ENCODE data around the gene CCK.
A peak's percentile ranks its signal among the peaks of the same experiment; 100 is the strongest.
"Not testable (repeated sequence)": the region's sequence is repeated elsewhere in the genome, so short reads cannot be mapped to it uniquely, and the experiment has no call there.

The CCK gene, protein sequence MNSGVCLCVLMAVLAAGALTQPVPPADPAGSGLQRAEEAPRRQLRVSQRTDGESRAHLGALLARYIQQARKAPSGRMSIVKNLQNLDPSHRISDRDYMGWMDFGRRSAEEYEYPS

DNA sequence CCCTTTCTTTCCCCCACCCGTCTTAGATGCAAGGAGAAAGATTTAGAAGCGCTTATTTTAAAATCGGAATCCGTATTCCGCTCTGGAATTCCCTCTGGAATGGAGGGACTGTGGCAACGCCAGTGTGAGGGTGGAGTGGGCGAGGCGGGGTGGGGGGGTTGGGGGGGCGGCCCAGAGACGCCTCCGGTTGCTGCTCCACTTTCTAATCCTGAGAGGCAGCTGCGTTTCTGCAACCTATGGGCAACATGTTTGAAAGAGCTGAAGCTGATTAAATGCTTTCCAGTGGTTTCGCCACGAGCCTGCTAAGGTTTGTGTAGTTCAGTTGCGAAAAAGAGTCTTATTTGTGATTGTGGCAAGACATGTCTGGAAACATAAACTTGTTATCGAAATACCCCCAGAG, at the start of gene CCK:
CCK (minus strand) TSS at position 101 of the 400 bp plus-strand sequence. CDS start 2,555 bp downstream, outside the sequence.
- no peak for DNase-seq

GRCh38 chr3:42314411-42314810, 48.4 kb upstream of the CCK start:
- DNase-seq, result no peak

DNA sequence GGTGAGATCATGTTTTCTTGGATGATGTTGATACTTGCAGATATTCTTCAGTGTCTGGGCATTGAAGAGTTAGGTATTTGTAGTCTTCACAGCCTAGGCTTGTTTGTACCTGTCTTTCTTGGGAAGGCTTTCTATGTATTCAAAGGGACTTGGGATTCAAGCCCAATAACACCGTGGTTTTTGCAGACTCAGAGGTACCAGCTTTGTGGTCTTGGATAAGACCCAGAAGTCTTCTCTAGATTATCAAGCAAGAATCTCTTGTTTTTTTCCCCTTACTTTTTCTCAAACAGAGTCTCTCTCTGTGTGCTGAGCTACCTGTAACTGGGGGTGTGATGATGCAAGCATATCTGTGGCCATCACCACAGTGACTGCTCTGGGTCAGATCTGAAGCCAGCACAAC, 42.7 kb upstream of the CCK start:
- no peak for DNase-seq

GRCh38 chr3:42306499-42306898, 40.5 kb upstream of the CCK start:
- no peak for DNase-seq

- no peak for DNase-seq
These were observed 37.1 kb upstream of the CCK start for GRCh38 chr3:42302924-42303634.

- no peak for DNase-seq
These were observed 35.6 kb upstream of the CCK start for GRCh38 chr3:42301446-42302175.

DNA sequence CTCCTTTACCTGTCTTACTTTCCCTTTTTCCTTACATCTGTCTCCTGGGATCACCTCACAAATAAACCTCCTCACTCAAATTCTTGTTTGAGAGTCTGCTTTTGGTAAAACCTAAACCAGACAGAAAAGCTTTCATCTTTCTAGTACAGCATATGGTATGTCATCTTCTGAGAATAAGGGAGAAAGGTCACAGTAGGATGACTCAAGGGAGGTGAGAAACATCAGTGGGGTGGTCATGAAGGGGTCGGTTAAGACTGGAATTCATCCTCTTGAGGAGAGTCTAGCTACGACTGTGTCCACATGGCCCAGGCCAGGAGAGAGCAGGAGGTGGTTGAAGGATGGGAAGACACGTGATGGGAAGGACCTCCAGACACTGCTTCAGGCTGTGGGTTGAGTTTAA, 34.8 kb upstream of the CCK start:
- no peak for DNase-seq

GRCh38 chr3:42300013-42300412, 34.0 kb upstream of the CCK start:
- DNase-seq, result peak in 1 of 51 donors; percentile 4

DNA sequence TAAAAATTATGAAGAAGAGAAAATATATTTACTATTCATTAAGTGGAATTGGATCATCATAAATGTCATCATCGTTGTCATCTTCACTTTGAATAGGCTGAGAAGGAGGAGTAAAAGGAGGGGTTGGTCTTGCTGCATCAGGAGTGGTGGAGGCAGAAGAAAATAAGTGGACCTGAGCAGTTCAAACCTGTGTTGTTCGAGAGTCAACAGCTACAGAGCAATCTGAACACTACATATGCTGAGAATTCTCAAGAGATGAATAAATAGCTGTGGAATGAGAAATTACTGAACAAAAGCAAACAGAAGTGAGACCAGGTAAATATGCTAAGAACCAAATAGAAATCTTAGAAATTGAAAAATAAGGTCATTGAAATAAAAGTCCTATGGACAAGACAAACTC, 32.3 kb upstream of the CCK start:
- DNase-seq, result no peak

GRCh38 chr3:42292009-42292408, 26.0 kb upstream of the CCK start:
- no peak for DNase-seq

DNA sequence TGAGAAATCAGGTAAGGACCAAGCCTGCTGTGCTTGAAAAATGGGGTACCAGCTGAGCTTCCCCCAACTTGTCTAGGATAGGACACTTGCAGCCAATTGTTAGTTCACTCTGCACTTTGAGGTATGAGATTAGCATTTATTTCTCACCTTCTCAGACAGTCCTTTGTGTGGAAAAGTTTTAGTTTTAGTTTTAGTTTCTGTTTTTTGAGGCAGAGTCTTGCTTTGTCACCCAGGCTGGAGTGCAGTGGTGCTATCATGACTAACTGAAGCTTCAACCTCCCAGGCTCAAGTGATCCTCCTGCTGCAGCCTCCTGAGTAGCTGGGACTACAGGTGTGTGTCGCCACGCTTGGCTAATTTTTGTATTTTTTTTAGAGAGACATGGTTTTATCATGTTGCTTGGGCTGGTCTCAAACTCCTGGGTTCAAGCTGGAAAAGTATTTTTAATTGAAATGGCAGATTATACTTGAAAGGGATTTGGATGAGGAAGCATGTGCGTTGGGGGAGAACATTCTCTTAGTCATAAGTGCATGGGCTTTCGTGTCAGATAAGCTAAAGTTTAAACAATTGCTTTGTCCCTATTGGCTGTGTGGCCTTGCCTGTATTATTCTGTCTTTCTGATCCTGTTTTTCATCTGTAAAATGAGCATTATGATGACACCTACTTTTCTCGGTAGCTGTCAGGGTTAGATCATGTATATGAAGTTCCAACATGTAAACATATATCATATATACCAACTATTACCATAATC, 25.2 kb upstream of the CCK start:
- no peak for DNase-seq

DNA sequence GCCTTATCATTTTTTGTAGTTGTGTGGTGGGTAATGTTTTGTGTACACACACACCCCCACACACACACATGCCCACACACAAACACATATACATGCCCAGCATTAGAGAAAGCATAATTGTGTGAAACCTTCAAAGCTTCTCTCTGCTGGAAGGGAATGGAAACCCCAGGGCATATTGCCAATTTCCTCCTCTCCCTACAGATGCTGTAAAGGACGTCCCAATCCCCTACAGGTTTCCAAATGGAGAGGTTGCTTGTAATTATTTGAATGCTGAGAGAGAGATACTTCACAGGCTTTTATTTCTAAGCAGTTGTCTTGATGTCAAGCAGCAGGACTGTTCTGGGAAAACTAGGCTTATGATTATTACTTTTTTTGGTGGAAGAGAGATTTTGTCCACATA, 23.0 kb upstream of the CCK start:
- DNase-seq, result no peak

DNA sequence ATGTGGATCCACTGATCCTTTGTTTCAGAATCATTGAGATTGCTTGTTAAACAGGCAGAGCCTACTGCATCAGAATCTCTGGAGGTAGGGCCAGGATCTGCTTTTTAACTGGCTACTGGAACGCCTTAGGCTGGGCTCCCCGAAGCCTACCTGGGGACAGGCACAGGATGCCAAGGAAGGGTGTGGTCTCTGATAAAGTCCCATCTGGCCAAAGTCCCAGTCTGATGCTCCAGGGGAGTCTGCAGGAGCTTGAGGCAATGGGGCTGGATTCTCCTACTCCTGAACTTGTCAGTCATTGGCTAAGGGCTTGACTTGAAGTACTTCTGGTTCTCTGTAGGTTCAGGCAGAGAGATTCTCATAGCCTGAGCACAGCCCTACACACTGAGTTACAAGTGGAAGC, 22.4 kb upstream of the CCK start:
- DNase-seq, result no peak

DNA sequence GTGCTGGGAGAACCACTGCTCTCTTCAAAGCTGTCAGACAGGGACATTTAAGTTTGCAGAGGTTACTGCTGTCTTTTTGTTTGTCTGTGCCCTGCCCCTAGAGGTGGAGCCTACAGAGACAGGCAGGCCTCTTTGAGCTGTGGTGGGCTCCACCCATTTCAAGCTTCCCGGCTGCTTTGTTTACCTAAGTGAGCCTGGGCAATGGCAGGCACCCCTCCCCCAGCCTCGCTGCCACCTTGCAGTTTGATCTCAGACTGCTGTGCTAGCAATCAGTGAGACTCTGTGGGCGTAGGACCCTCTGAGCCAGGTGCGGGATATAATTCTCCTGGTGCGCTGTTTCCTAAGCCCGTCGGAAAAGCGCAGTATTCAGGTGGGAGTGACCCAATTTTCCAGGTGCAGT, 21.4 kb upstream of the CCK start:
- not testable (repeated sequence) for DNase-seq

DNA sequence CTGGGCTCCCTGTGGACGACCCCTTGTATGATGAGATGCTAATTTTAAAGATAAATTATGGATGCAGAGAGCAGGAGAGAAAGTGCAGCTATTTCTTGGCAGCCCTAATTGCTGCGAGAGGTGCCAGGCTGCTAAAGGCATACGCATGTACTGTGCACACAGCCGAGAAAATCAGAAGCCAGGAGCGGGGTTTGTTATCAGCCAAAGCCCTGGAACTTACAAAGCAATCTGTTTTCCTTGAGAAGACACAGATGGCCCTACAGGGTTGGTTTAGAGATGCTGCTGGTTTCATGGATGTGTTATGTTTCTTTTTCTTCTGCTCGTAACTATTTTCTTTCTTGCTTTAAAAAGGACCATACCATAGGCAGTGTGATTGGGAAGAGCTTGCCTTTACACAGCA, 11.7 kb upstream of the CCK start:
- no peak for DNase-seq

DNA sequence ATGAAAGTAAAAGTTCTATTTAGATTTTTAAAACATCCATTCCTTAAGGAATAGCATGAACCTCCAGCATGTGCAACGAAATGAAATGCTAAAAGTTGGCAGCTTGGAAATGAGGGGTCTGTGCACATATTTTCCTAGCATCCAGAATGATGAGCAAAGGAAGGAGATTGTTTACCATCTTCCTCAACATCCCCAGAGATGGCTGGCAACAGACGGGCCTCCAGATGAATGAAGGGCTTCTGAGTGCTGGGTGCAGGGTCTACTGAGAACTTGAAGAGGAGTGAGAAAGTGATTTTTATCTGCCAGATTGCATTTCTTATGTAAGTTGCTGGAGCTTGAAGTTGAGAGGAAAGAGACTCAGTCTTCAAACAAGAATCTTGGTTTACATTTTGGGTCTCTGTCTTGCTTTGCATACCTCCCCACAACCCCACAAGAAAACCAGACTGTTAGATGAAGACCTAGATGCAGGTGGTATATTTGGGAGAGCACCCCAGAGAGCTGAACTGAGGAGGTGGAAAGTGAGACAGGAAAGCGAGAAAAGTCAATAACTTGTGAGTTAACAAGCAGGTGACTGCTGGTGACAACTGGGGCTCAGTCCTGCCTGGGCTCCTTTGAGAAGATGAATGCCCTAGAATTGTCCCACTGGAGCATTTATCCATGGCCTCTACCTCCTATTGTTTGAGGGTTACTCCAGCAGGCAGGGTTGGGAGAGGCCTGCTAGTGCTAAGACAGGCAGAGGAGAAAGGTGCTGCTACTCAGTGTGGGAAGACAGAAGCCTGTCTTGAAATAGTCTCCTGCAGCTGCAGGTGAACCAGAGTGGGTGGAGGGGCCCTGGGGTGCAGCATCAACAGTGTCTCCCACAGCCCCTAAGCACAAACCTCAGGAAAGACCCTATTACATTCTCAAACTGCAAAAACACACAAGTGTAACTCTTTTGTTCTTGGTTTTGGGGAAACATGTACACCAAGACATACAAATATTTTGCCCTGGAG, 10.5 kb upstream of the CCK start:
- DNase-seq, result no peak

GRCh38 chr3:42275217-42275616, 9.2 kb upstream of the CCK start:
- no peak for DNase-seq

DNA sequence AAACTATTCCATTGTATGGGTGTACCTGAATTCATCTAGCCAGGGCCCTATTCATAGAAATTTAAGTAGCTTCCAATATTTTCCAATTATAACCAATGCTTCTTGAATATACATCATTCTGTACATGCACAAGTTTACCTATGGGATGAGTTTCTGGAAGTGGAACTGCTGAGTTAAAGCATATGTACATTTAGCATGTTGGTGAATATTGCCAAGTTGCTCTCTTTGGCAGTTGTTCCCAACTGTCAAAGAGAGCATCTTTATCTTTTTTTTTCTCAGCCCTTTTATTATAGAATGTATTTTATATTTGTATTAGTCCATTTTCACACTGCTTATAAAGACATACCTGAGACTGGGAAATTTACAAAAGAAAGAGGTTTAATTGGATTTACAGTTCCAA, 8.3 kb upstream of the CCK start:
- no peak for DNase-seq

DNA sequence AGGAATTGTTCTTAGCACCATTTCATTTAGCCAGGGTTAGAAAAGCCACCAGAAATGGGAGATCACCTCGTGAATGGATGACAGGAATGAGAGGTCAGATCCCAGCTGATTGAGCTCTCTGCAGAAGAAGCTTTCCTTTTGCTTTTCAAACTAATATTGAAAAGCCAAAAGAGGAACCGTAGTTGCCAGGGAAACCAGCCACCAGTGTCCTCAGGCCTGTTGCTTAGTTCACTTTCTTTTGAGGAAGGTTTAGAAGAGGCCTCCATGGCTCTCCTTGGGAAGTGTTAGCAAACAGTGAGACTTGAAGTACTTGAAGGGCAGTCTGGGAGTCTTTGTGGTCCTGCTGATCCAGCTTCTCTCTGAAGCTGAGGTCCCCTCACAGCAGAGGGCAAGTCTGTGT, 7.4 kb upstream of the CCK start:
- peak in 1 of 51 donors; percentile 8 for DNase-seq

- DNase-seq, result no peak
These were observed 5.8 kb upstream of the CCK start for GRCh38 chr3:42271786-42272185.

DNA sequence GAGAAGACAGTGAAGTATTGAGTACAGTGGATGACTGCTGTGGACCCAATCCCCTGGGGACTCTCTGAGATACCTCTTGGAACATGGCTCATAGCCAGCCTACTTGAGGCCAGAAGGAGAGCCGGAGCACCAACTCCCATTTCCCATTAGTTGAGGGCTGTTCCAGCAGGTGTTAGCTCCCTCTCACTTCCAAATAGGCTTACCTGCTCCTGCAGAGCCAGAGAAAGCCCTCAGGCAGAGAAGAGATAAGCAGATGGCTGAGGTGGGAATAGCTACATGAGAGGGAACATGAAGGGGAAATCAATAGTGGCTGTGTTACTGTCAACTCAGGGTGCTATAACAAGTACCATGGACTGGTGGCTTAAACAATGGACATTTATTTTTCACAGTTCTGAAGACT, 4.6 kb upstream of the CCK start:
- no peak for DNase-seq

All from hypothalamus (tissue), 51 donors.